Calu3 (cell line): Measurements from ENCODE around the gene IFT20. TPM values are rescaled to one million over a fixed set of nuclear protein-coding genes. Genes with fewer than 3 reads are reported as not detected.

ENCODE experiments used
- BruUV-seq: library from RNA; stranded (reverse); fragments of 400-500 nt; replicated peaks from 2 replicates; lab custom pipeline; 2021; lab: Mats Ljungman, UMichigan
- CTCF ChIA-PET: fragments of 300-600 bp; sonication (Branson Sonifier 250); formaldehyde crosslinking; loops from one replicate; lab custom pipeline; 2022; ENCODE audit warnings: antibody characterized with exemption; lab: Charles Lee
- DNase-seq: peaks from one replicate; pipeline ENCODE4 v3.0.0; 2022
- H3K27ac Mint-ChIP-seq: one replicate; pipeline ENCODE4 v1.8.0; 2022; ENCODE audit warnings: mixed read lengths; ENCODE audit not compliant: unreplicated experiment
- H3K27me3 Mint-ChIP-seq: one replicate; pipeline ENCODE4 v1.8.0; 2022; ENCODE audit warnings: mixed read lengths; ENCODE audit not compliant: unreplicated experiment
- H3K36me3 Mint-ChIP-seq: one replicate; pipeline ENCODE4 v1.8.0; 2022; ENCODE audit warnings: mild to moderate bottlenecking, moderate library complexity, mixed read lengths; ENCODE audit not compliant: insufficient read depth, unreplicated experiment
- H3K4me1 Mint-ChIP-seq: one replicate; pipeline ENCODE4 v1.8.0; 2022; ENCODE audit warnings: mild to moderate bottlenecking, low read depth, mixed read lengths; ENCODE audit not compliant: unreplicated experiment
- H3K4me3 Mint-ChIP-seq: one replicate; pipeline ENCODE4 v1.8.0; 2022; ENCODE audit warnings: mild to moderate bottlenecking, low read depth, moderate library complexity, mixed read lengths; ENCODE audit not compliant: unreplicated experiment
- H3K9me3 Mint-ChIP-seq: one replicate; pipeline ENCODE4 v1.8.0; 2022; ENCODE audit warnings: low read depth, mixed read lengths; ENCODE audit not compliant: unreplicated experiment
- CTCF ChIP-seq: fragments of 200-600 bp; IDR thresholded peaks from one replicate; pipeline ENCODE4 v1.8.0; 2022; ENCODE audit warnings: antibody characterized with exemption; ENCODE audit not compliant: unreplicated experiment
- intact Hi-C: fragments of 100-400 bp; cut with micrococcal nuclease; formaldehyde crosslinking; loops from one replicate; pipeline ENCODE4 v1.10.0; 2022; ENCODE audit not compliant: unreplicated experiment
- total RNA-seq: library from RNA; stranded (reverse); gene quantifications from 2 replicates; pipeline ENCODE4 v1.2.3, GENCODE V29; 2022

IFT20 gene
- total RNA-seq, 1 experiment from 2014 or later, result 32.1 TPM

DNA sequence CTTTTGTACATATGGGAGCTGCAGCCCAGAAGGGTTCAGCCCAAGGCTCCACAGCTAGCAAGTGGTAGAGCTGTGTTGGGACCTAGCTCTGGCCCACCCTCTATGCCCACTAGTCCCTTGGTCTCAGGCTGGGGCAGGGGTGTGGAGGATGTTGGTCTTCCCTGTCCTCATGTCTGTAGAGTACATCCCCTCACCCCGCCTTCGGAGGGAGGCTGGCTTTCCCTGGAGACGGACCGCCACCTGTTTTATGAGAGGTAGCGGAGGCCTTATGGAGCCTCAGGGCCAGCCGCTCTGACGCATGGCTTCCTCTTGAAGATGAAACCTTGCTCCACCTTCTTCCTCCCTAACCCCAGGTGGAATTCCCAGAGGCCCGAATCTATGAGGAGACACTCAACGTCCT is 8.7 kb upstream of the IFT20 start:
- CTCF ChIA-PET, result no interaction called here
- H3K4me3 Mint-ChIP-seq, result no peak overlapping the region
- no peaks in the 10 kb centered on the region for H3K27me3 Mint-ChIP-seq
- DNase-seq, result no peak
- intact Hi-C loops, result no loop called here
- H3K36me3 Mint-ChIP-seq, result peaks cover 51% of the 10 kb centered on the region
- no TSS peak for BruUV-seq
- TF ChIP-seq CTCF, result no peak
- peaks cover 21% of the 10 kb centered on the region for H3K4me1 Mint-ChIP-seq
- no peaks in the 10 kb centered on the region for H3K9me3 Mint-ChIP-seq
- no peak overlapping the region for H3K27ac Mint-ChIP-seq

GRCh38 chr17:28343491-28343932 is 8.2 kb upstream of the IFT20 start:
- CTCF ChIA-PET, result no interaction called here
- no peak for DNase-seq
- TF ChIP-seq CTCF, result no peak
- H3K27me3 Mint-ChIP-seq, result no peaks in the 10 kb centered on the region
- intact Hi-C loops, result no loop called here
- peaks cover 21% of the 10 kb centered on the region for H3K4me1 Mint-ChIP-seq
- H3K36me3 Mint-ChIP-seq, result peaks cover 53% of the 10 kb centered on the region
- H3K4me3 Mint-ChIP-seq, result no peak overlapping the region
- BruUV-seq, result no TSS peak
- H3K9me3 Mint-ChIP-seq, result no peaks in the 10 kb centered on the region
- no peak overlapping the region for H3K27ac Mint-ChIP-seq

- CTCF ChIA-PET, result no interaction called here
- H3K4me3 Mint-ChIP-seq, result no peak overlapping the region
- TF ChIP-seq CTCF, result no peak
- no peak for DNase-seq
- H3K4me1 Mint-ChIP-seq, result peaks cover 23% of the 10 kb centered on the region
- H3K9me3 Mint-ChIP-seq, result no peaks in the 10 kb centered on the region
- BruUV-seq, result no TSS peak
- no peak overlapping the region for H3K27ac Mint-ChIP-seq
- no peaks in the 10 kb centered on the region for H3K27me3 Mint-ChIP-seq
- peaks cover 45% of the 10 kb centered on the region for H3K36me3 Mint-ChIP-seq
- intact Hi-C loops, result no loop called here
Observed at GRCh38 chr17:28342313-28342712, 7.0 kb upstream of the IFT20 start.

- no peaks in the 10 kb centered on the region for H3K27me3 Mint-ChIP-seq
- no peak overlapping the region for H3K27ac Mint-ChIP-seq
- H3K9me3 Mint-ChIP-seq, result no peaks in the 10 kb centered on the region
- H3K36me3 Mint-ChIP-seq, result peaks cover 48% of the 10 kb centered on the region
- H3K4me1 Mint-ChIP-seq, result peaks cover 23% of the 10 kb centered on the region
- CTCF ChIA-PET, result no interaction called here
- no peak for DNase-seq
- no TSS peak for BruUV-seq
- TF ChIP-seq CTCF, result no peak
- H3K4me3 Mint-ChIP-seq, result no peak overlapping the region
- intact Hi-C loops, result no loop called here
Observed at GRCh38 chr17:28341516-28341915, 6.2 kb upstream of the IFT20 start.
